Thyroid gland (tissue), 4 donors: ENCODE results near the gene SIDT1.

Experiments
- POLR2A ChIP-seq, 2 donors: fragments of 450-650 bp; IDR thresholded peaks; one replicate each; pipeline ENCODE4 v1.6.1; 2017; ENCODE audit warnings: antibody characterized with exemption in 2 of 2, mild to moderate bottlenecking in 2 of 2, moderate library complexity in 1 of 2
- TF ChIP-seq, protein P1 (sequence below), 6 experiments: fragments of 200-600 bp in 3 of 6; fragments of 450-650 bp in 3 of 6; sonication (generic) in 3 of 6; IDR thresholded peaks; one replicate each; pipeline ENCODE4 v1.5.1; 2016 to 2019; ENCODE audit warnings: antibody characterized with exemption in 6 of 6, mild to moderate bottlenecking in 2 of 6, inconsistent platforms in 1 of 6, moderate library complexity in 1 of 6

DNA sequence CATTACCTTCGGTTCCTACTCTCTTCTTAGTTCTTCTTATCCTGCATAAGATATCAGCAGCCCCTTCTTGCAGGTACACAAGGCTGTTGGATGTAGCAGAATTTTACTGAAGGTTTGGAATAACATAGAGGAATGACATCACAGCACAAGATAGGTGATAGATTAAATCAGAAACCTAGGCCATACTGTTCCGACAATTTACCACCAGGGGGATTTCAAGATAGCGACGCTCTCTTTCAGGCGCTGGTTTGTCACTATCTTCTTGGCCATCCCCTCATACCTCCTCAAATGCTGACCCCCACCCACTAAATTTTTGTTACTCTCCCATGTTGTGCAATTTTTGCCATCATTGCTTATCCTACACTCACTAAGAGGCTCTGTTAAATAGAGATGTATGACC is 3.5 kb downstream of the SIDT1 start:
- TF ChIP-seq, protein P1, sequence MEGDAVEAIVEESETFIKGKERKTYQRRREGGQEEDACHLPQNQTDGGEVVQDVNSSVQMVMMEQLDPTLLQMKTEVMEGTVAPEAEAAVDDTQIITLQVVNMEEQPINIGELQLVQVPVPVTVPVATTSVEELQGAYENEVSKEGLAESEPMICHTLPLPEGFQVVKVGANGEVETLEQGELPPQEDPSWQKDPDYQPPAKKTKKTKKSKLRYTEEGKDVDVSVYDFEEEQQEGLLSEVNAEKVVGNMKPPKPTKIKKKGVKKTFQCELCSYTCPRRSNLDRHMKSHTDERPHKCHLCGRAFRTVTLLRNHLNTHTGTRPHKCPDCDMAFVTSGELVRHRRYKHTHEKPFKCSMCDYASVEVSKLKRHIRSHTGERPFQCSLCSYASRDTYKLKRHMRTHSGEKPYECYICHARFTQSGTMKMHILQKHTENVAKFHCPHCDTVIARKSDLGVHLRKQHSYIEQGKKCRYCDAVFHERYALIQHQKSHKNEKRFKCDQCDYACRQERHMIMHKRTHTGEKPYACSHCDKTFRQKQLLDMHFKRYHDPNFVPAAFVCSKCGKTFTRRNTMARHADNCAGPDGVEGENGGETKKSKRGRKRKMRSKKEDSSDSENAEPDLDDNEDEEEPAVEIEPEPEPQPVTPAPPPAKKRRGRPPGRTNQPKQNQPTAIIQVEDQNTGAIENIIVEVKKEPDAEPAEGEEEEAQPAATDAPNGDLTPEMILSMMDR (IDR thresholded peaks at IDR 0.05): no peak
- no peak for TF ChIP-seq POLR2A (IDR thresholded peaks at IDR 0.05)
